Tibial nerve (tissue), 4 donors: ENCODE results near the gene STARD13.

ENCODE experiments used
- EP300 ChIP-seq, 2 donors: sonication (generic); formaldehyde crosslinking; IDR thresholded peaks; one replicate each; pipeline ENCODE4 v1.6.1; 2017; ENCODE audit warnings: antibody characterized with exemption in 2 of 2, mild to moderate bottlenecking in 1 of 2
- TF ChIP-seq, protein P1 (sequence below), 5 experiments: fragments of 200-600 bp in 3 of 5; fragments of 450-650 bp in 2 of 5; sonication (generic) in 3 of 5; IDR thresholded peaks; one replicate each; pipeline ENCODE4 v1.5.1; 2016 to 2019; ENCODE audit warnings: antibody characterized with exemption in 5 of 5, mild to moderate bottlenecking in 3 of 5, moderate library complexity in 2 of 5

DNA sequence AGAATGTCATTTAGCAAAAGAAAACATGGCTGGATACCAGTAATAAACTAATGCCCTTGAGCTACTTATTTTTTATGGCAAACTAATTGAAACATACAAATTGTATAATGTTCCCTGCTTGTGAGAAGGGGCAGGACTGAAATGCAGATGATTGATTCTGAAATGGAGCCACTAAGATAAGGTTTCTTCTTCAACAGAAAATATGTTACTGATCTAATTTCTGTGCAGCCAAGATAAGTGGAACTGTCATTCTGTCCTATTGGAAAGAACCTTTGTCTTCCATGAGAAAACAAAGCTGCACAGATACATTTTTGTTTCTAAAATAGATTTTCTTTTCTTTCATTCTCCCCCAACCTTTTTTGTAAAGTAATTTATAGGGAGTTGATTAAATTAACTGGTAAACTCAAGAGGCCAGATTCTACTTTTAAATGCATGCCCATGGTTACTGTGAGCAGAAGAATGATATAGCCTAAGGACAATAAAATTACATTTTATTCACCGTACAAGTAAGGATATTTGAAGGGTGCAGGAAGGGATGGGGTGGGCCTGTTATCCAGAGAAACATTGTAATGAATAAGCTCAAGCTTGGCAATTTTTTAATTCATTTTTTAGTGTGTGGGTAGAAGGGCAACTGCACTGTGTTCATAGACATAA, 39.9 kb downstream of the STARD13 start:
- TF ChIP-seq, protein P1, sequence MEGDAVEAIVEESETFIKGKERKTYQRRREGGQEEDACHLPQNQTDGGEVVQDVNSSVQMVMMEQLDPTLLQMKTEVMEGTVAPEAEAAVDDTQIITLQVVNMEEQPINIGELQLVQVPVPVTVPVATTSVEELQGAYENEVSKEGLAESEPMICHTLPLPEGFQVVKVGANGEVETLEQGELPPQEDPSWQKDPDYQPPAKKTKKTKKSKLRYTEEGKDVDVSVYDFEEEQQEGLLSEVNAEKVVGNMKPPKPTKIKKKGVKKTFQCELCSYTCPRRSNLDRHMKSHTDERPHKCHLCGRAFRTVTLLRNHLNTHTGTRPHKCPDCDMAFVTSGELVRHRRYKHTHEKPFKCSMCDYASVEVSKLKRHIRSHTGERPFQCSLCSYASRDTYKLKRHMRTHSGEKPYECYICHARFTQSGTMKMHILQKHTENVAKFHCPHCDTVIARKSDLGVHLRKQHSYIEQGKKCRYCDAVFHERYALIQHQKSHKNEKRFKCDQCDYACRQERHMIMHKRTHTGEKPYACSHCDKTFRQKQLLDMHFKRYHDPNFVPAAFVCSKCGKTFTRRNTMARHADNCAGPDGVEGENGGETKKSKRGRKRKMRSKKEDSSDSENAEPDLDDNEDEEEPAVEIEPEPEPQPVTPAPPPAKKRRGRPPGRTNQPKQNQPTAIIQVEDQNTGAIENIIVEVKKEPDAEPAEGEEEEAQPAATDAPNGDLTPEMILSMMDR (IDR thresholded peaks at IDR 0.05): no peak
- no peak for TF ChIP-seq EP300 (IDR thresholded peaks at IDR 0.05)
